GM19240 (cell line): ENCODE data around the gene MYL5.
"Not testable (repeated sequence)": the region's sequence is repeated elsewhere in the genome, so short reads cannot be mapped to it uniquely, and the experiment has no call there.

ENCODE experiments used
- DNase-seq: peaks from one replicate; pipeline ENCODE4 v3.0.0; 2011; ENCODE audit warnings: low spot score; ENCODE audit not compliant: insufficient read length

MYL5 gene

DNA sequence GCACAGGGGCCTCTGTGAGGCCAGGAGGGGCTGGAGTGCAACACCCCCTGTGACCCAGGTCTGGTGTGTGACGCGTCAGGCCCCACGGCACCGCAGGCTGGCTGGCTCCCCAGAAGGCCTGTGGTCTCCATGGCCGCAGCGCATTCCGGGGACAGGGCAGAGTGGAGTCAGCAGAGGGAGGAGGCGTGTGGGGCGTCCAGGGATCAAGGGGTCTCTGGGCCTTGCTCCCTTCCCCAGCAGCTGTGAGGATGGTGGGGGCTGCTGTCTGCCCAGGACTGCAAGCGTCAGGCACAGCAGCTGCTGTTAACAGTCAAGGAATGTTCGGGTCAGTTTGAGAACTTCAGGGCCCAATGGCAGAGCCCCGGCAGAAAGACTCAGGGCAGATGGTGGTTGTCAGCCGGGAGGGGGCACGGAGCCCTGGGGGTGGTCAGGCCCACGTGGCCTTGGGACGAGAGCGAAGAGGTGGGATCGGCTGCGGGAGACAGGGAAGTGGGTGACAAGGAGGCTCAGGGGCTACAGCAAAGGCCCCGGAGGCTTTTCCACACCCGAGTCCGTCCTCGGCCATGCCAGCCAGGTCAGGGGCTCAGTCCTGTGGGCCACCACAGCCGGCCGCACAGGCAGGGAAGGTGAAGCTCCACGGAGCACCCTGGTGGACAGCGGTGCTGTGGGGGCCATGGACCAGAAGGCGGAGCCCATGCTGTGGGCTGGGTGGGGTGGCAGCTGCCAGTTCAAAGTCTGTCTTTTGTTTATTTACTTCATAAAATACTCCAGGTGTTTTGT, 49.6 kb downstream of the MYL5 start:
- no peak for DNase-seq

DNA sequence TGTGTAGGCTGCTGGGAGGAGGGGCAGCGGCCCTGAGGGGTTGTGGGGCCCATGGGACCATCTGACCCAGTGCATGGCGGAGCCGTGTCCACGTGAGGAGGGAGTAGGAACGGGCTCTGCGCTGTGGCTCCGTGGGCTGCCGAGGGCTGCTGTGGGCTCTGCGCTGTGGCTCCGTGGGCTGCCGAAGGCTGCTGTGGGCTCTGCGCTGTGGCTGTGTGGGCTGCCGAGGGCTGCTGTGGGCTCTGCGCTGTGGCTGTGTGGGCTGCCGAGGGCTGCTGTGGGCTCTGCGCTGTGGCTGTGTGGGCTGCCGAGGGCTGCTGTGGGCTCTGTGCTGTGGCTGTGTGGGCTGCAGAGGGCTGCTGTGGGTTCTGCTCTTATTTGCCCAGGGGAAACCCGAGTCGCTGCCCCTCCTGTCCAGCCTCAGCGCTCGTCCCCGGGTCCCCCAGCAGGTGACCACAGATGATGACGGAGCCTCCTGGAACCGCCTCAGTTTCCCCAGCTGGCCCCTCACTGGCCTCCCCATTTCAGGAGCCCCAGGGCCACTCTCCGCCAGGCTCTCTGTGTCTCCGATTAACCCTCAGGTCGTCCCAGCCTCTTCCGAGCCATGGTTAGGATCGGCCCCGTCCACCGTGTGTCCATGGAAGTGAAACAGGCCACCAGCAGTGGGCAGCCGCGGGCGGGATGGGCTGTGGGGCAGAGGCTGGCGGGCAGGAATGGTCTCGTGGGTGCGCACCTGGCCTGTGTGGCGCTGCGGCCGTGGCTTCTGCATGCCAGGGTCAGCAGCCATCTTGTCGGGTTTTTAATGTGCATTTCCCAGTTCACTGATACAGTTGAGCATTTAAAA, 51.3 kb downstream of the MYL5 start:
- DNase-seq = no peak

DNA sequence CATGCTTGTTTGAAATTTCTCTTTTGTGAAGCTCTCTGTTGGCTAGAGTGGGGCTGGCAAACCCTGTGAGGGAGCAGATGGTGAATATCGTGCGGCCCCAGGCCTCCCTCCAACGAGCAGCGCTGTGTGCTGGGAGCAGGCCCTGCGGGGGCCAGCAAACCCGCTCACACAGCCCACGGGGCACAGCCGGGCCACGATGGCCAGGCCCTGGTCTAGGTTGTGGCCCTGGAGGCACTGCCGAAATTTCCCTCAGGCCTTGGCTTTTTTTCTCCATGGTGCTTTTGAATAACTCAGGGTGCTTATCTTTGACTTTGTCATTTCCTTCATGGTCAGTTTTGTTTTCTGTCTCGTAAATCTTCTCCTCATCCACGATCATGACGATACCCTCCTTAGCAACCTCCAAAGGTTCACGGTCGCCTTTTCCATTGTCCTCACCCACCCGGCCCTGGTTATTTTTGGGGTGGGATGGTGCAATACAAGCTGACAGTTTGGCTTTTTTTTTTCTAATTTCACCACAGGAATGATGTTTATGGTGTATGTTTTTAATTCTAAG, 52.0 kb downstream of the MYL5 start:
- DNase-seq = no peak

DNA sequence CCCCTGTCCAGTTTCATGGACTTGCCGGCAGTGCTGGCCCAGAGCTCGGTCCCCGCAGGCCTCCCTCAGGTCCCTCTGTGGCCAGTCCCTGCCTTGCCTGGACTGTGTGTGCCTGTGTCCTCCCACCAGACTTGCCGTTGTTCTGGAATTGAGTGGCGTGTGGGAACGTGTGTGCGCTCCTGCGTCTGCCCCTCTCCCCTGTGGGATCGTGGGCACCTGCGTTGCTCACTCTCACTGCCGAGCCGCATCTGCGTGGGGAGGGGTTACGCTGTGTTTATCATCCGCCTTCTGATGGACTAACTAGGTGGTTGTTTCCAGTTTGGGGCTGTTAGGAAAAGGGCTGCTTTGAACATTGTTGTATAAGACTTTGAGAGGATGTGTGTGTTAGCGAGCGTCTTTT, 52.5 kb downstream of the MYL5 start:
- DNase-seq = no peak

DNA sequence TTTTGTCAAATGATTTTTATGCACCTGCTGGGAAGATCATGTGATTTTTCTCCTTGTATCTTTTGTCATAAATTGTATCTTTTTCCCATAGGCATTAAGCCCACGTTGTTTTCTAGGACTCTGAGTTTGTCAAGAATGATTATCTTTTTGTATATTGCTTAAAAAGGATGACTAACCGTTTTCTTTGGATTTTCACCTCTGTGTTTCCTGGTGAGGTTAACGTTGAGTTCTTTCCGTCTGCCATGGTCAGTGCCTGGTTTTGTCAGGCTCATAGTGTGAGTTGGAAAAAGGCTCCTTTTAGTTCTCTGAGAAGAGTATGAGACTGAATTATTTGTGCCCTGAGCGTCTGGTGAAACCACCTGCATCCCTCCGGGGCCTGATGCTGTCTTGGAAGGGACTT, 53.2 kb downstream of the MYL5 start:
- DNase-seq = no peak

DNA sequence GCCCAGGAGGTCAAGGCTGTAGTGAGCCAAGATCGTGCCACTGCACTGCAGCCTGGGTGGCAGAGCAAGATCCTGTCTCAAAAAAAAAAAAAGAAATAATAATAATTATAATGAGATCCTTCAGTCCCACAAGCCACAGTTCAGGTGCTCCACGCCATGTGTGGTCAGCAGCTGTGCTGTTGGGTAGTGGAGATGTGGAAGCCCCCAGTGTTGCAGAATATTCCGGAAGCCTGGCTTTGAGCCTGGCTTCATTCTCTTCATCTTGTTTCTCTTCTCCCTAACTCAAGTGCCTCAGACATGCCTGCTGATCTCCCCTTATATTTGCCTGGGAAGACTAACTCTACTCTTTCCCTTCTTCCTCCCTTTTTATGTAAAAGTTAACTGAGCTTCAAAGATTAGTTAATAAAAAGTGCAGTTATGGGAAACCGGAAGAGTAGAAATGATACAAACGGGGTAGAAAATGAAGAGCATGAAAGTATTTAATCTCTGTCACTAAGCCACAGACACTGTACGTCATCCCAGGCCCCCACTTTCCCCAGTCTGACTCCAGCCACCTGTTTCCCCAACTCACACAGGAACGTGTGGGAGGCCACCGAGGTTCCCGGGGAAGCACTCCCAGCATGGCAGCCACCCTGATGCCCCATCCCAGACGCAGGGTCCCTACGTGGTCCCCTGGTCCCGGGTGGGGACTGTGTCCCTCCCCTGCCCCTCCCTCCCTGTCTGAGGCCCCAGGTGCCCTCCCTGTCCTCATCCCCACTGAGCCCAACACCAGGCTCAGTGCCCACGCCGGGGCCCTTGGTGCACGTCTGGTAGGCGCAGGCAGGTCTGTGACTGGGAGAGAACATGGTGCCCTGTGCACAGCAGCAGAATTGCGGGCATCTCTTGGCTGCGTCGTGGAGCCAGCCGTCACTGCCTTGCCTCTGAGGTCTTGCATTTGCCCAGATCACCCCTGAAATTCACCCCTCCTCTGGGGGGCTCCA, 55.3 kb downstream of the MYL5 start:
- no peak for DNase-seq

DNA sequence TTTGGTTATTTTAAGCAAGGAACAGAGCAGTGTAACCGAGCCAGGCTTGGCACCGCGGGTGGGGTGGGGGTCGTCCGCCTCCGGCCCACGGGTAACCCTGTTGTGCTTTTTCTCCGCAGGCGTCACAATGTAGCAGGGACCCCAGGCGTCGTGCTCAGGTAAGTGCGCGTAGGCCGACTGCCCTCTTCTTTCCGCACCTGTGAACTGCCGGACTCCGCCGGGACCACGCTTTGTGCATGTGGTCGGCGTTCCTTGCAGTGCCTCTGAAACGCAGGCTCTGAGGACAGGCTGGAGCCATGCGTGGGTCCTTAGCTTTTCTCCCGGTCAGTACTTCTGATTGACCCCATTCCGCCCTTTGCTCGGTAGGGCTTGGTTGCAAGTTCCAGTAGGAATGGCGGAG, 56.2 kb downstream of the MYL5 start:
- no peak for DNase-seq

DNA sequence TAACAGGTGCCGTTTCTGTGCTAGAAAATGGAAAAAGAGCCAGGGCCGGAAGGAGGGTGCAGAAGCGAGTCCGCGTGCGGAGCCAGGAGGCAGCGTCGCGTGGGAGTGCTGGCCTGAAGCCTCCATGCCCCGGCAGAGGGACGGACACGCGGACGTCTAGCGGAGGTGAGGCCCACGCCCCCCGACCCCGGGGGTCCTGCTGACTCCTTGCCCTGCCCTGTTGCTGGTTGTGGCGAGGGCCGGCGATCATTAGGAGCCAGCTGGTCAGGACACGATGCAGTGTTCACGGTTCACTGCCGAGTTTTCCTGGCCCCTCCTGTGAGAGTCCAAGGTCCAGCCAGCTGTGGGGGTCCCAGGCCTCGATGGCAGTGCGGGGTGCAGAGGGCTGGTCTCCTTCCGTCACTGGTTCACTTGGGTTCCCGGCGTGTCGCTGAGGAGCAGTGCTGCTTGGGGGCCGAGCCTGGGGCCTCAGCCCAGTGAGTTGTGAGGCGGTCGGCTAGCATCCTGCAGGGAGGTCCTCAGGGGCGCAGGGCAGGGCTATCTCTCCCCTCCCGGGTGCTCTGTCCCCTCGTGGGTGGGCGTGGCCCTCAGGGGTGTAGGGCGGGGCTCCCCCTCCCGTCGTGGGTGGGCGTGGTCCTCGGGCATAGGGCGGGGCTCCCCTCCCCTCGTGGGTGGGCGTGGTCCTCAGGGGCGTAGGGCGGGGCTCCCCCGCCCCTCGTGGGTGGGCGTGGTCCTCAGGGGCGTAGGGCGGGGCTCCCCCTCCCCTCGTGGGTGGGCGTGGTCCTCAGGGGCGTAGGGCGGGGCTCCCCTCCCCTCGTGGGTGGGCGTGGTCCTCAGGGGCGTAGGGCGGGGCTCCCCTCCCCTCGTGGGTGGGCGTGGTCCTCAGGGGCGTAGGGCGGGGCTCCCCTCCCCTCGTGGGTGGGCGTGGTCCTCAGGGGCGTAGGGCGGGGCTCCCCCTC, 56.9 kb downstream of the MYL5 start:
- DNase-seq = not testable (repeated sequence)
